H1 (cell line): ENCODE results near the gene RPS6KA4. TPM values are rescaled to one million over a fixed set of nuclear protein-coding genes. Genes with fewer than 3 reads are reported as not detected.

Experiments
- CTCF ChIA-PET: fragments of 300-600 bp; sonication (Branson Sonifier 250); formaldehyde crosslinking; loops from one replicate; lab custom pipeline; 2021; ENCODE audit not compliant: partially characterized antibody; lab: Charles Lee
- POLR2A ChIA-PET: fragments of 300-600 bp; sonication (Branson Sonifier 250); formaldehyde crosslinking; loops from one replicate; lab custom pipeline; 2021; ENCODE audit warnings: inconsistent platforms; ENCODE audit not compliant: partially characterized antibody; lab: Charles Lee
- DNase-seq, 2 experiments: peaks; one replicate each; pipeline versions ENCODE4 v3.0.0 to v3.0.0-alpha.2; 2010 to 2022; ENCODE audit warnings: low spot score in 2 of 2, low read depth in 1 of 2, mixed read lengths in 1 of 2
- FAIRE-seq: peaks from 2 replicates; lab custom pipeline; 2011; peaks lifted over from hg19 to GRCh38; lab: Jason Lieb, UNC
- H2AFZ ChIP-seq: 2 replicates; pipeline ENCODE4 v1.8.1; 2012; ENCODE audit warnings: low read length, inconsistent platforms
- H2AK5ac ChIP-seq: 2 replicates; pipeline ENCODE4 v1.6.1; 2013; ENCODE audit warnings: low read depth, low read length
- H2BK120ac ChIP-seq: replicated peaks from 2 replicates; pipeline ENCODE3; 2013; ENCODE audit warnings: low read depth, low read length, inconsistent platforms
- H2BK12ac ChIP-seq: 2 replicates; pipeline ENCODE4 v1.6.1; 2013; ENCODE audit warnings: low read depth, low read length
- H2BK15ac ChIP-seq: 2 replicates; pipeline ENCODE4 v1.6.1; 2013; ENCODE audit warnings: low read length
- H2BK20ac ChIP-seq: 2 replicates; pipeline ENCODE4 v1.6.1; 2013; ENCODE audit warnings: low read length
- H2BK5ac ChIP-seq: 2 replicates; pipeline ENCODE4 v1.6.1; 2013; ENCODE audit warnings: low read depth, low read length
- H3K14ac ChIP-seq: 2 replicates; pipeline ENCODE4 v1.6.1; 2013; ENCODE audit warnings: inconsistent platforms; ENCODE audit not compliant: insufficient read length
- H3K18ac ChIP-seq: 2 replicates; pipeline ENCODE4 v1.6.1; 2013; ENCODE audit warnings: low read length; ENCODE audit errors: extremely low read depth
- H3K23ac ChIP-seq: 2 replicates; pipeline ENCODE4 v1.6.1; 2013; ENCODE audit warnings: inconsistent platforms; ENCODE audit not compliant: insufficient read length
- H3K23me2 ChIP-seq: 2 replicates; pipeline ENCODE4 v1.6.1; 2013; ENCODE audit warnings: low read depth, low read length
- H3K27ac ChIP-seq: 2 replicates; pipeline ENCODE4 v1.6.1; 2011; ENCODE audit warnings: low read depth, low read length, inconsistent platforms
- H3K27me3 ChIP-seq, 4 experiments: replicated peaks in 1 of 4; 1 replicate in 1 of 4; 2 replicates in 3 of 4; pipeline versions ENCODE4 v1.6.1 to v1.8.1; 2011 to 2013; ENCODE audit warnings: low read length in 3 of 4, mild to moderate bottlenecking in 3 of 4, inconsistent platforms in 2 of 4, mixed read lengths in 2 of 4, moderate library complexity in 1 of 4; ENCODE audit not compliant: control insufficient read depth in 3 of 4, insufficient read depth in 3 of 4; ENCODE audit errors: extremely low read depth in 1 of 4
- H3K36me3 ChIP-seq, 4 experiments: 2 replicates each; pipeline versions ENCODE4 v1.6.1 to v1.8.1; 2011 to 2013; ENCODE audit warnings: mild to moderate bottlenecking in 4 of 4, low read length in 3 of 4, moderate library complexity in 2 of 4, control low read depth in 1 of 4, inconsistent platforms in 1 of 4; ENCODE audit not compliant: insufficient read depth in 4 of 4, control insufficient read depth in 2 of 4
- H3K4ac ChIP-seq: replicated peaks from 2 replicates; pipeline ENCODE3; 2013; ENCODE audit warnings: low read length, low read depth, mixed read lengths, inconsistent platforms; ENCODE audit not compliant: insufficient read length
- H3K4me1 ChIP-seq, 4 experiments: replicated peaks in 1 of 4; 1 replicate in 1 of 4; 2 replicates in 3 of 4; pipeline versions ENCODE4 v1.6.1 to v1.8.1; 2011 to 2013; ENCODE audit warnings: low read length in 3 of 4, inconsistent platforms in 2 of 4, mixed read lengths in 1 of 4; ENCODE audit not compliant: insufficient read depth in 4 of 4, control insufficient read depth in 3 of 4
- H3K4me2 ChIP-seq, 2 experiments: 2 replicates each; pipeline versions ENCODE4 v1.6.1 to v1.8.1; 2011 to 2013; ENCODE audit warnings: low read depth in 2 of 2, low read length in 2 of 2, control low read depth in 1 of 2, inconsistent platforms in 1 of 2, mild to moderate bottlenecking in 1 of 2; ENCODE audit not compliant: insufficient read depth in 1 of 2
- H3K4me3 ChIP-seq, 4 experiments: fragments of 200-600, 300-600 bp in 1 of 4; sonication (generic), shearing (Covaris generic), sonication (Bioruptor Twin) in 1 of 4; 2 replicates each; pipeline versions ENCODE4 v1.5.1 to v1.8.1; 2011 to 2016; ENCODE audit warnings: low read length in 4 of 4, low read depth in 3 of 4, control low read depth in 2 of 4, inconsistent platforms in 2 of 4, mild to moderate bottlenecking in 2 of 4, mixed read lengths in 1 of 4, moderate library complexity in 1 of 4; ENCODE audit not compliant: insufficient read depth in 2 of 4; ENCODE audit errors: extremely low read depth in 1 of 4
- H3K56ac ChIP-seq: replicated peaks from 2 replicates; pipeline ENCODE3; 2013; ENCODE audit warnings: low read depth, mild to moderate bottlenecking, mixed read lengths, low read length, inconsistent platforms; ENCODE audit not compliant: insufficient read length
- H3K79me1 ChIP-seq: 2 replicates; pipeline ENCODE4 v1.6.1; 2013; ENCODE audit warnings: low read depth, low read length, control low read depth
- H3K79me2 ChIP-seq, 2 experiments: 2 replicates each; pipeline versions ENCODE4 v1.6.1 to v1.8.1; 2012 to 2013; ENCODE audit warnings: low read length in 2 of 2, mild to moderate bottlenecking in 2 of 2, inconsistent platforms in 1 of 2; ENCODE audit not compliant: insufficient read depth in 2 of 2, control insufficient read depth in 1 of 2
- H3K9ac ChIP-seq, 4 experiments: replicated peaks in 1 of 4; 1 replicate in 1 of 4; 2 replicates in 3 of 4; pipeline versions ENCODE4 v1.6.1 to v1.8.1; 2011 to 2013; ENCODE audit warnings: low read depth in 3 of 4, low read length in 3 of 4, control low read depth in 2 of 4, mild to moderate bottlenecking in 2 of 4, moderate library complexity in 2 of 4, inconsistent platforms in 1 of 4; ENCODE audit errors: extremely low read depth in 1 of 4
- H3K9me3 ChIP-seq, 2 experiments: 2 replicates each; pipeline versions ENCODE4 v1.6.1 to v1.8.1; 2012 to 2013; ENCODE audit warnings: mild to moderate bottlenecking in 2 of 2, moderate library complexity in 2 of 2, control low read depth in 1 of 2, inconsistent platforms in 1 of 2, low read depth in 1 of 2, low read length in 1 of 2, mixed read lengths in 1 of 2; ENCODE audit not compliant: insufficient read depth in 2 of 2
- H4K20me1 ChIP-seq, 2 experiments: replicated peaks in 1 of 2; 2 replicates each; pipeline versions ENCODE3 to v1.8.1; 2011 to 2013; ENCODE audit warnings: inconsistent platforms in 2 of 2, low read length in 2 of 2, mild to moderate bottlenecking in 1 of 2; ENCODE audit not compliant: insufficient read depth in 2 of 2, control insufficient read depth in 1 of 2
- H4K5ac ChIP-seq: 2 replicates; pipeline ENCODE4 v1.6.1; 2013; ENCODE audit warnings: low read length, low read depth, mixed read lengths, inconsistent platforms; ENCODE audit not compliant: insufficient read length
- H4K8ac ChIP-seq: 2 replicates; pipeline ENCODE4 v1.8.0; 2013; ENCODE audit warnings: mild to moderate bottlenecking, moderate library complexity, low read length, inconsistent platforms; ENCODE audit not compliant: insufficient read depth; ENCODE audit errors: extremely low read depth
- H4K91ac ChIP-seq: replicated peaks from 2 replicates; pipeline ENCODE3; 2013; ENCODE audit warnings: low read length, mixed read lengths, inconsistent platforms; ENCODE audit not compliant: insufficient read length
- BRCA1 ChIP-seq: IDR thresholded peaks from 2 replicates; pipeline ENCODE4 v1.6.1; 2012; ENCODE audit warnings: low read depth, low read length, improper control_type of control experiment
- CREB1 ChIP-seq: IDR thresholded peaks from 2 replicates; pipeline ENCODE4 v1.6.1; 2012; ENCODE audit warnings: inconsistent platforms
- E2F6 ChIP-seq: IDR thresholded peaks from 2 replicates; pipeline ENCODE4 v1.6.1; 2012; ENCODE audit warnings: inconsistent platforms
- GTF2F1 ChIP-seq: IDR thresholded peaks from 2 replicates; pipeline ENCODE4 v1.6.1; 2012; ENCODE audit warnings: low read depth, low read length, improper control_type of control experiment, borderline replicate concordance
- HDAC2 ChIP-seq, 2 experiments: fragments of 300-600 bp in 1 of 2; sonication (generic) in 1 of 2; IDR thresholded peaks; 2 replicates each; pipeline ENCODE4 v1.6.1; 2011 to 2012; ENCODE audit warnings: low read depth in 2 of 2, low read length in 2 of 2, mild to moderate bottlenecking in 2 of 2, moderate library complexity in 2 of 2, borderline replicate concordance in 1 of 2, inconsistent platforms in 1 of 2
- HDAC6 ChIP-seq: IDR thresholded peaks from one replicate; pipeline ENCODE4 v1.7.1; 2012; ENCODE audit warnings: low read depth, mild to moderate bottlenecking, inconsistent platforms, low read length, moderate library complexity
- PHF8 ChIP-seq: fragments of 200-600 bp; sonication (generic); conservative IDR thresholded peaks from 2 replicates; pipeline ENCODE4 v1.7.1; 2012; ENCODE audit warnings: low read depth, mild to moderate bottlenecking, inconsistent platforms, low read length, moderate library complexity
- POLR2AphosphoS5 ChIP-seq: IDR thresholded peaks from 2 replicates; pipeline ENCODE4 v1.6.1; 2011; ENCODE audit warnings: low read depth, low read length
- POU5F1 ChIP-seq: IDR thresholded peaks from 2 replicates; pipeline ENCODE4 v1.6.1; 2011; ENCODE audit warnings: low read depth, mild to moderate bottlenecking, low read length, moderate library complexity
- RNF2 ChIP-seq: fragments of 200-900, 300-1000 bp; sonication (generic); IDR thresholded peaks from 2 replicates; pipeline ENCODE4 v1.7.1; 2016; ENCODE audit warnings: borderline replicate concordance, low read depth, mild to moderate bottlenecking, antibody characterized with exemption, low read length; ENCODE audit not compliant: poor library complexity, severe bottlenecking; ENCODE audit errors: missing control alignments
- SIRT6 ChIP-seq: IDR thresholded peaks from one replicate; pipeline ENCODE4 v1.7.1; 2012; ENCODE audit warnings: low read length, inconsistent platforms
- SIX5 ChIP-seq: IDR thresholded peaks from 2 replicates; pipeline ENCODE4 v1.6.1; 2011; ENCODE audit warnings: mild to moderate bottlenecking, low read depth, low read length
- WGBS, 2 experiments: shearing (Covaris generic) in 1 of 2; methylation state at CpG; one replicate each; pipeline versions ENCODE4 v1.1.6 to v1.1.7; 2013 to 2015; ENCODE audit warnings: low lambda C conversion rate in 2 of 2, mixed read lengths in 2 of 2, inconsistent platforms in 1 of 2, low coverage in 1 of 2, missing lambda C conversion rate in 1 of 2; ENCODE audit not compliant: insufficient replicate concordance in 2 of 2, insufficient coverage in 1 of 2, insufficient read length in 1 of 2; ENCODE audit errors: extremely low coverage in 1 of 2, missing lambda C conversion rate in 1 of 2; 5-methylcytosine and 5-hydroxymethylcytosine counted together
- polyA plus RNA-seq, 7 experiments: library from polyadenylated mRNA; depleted of rRNA in 3 of 7; stranded (reverse) in 5 of 7; unstranded in 2 of 7; fragments of >200 nt in 5 of 7; fragments of 200-250 nt in 2 of 7; gene quantifications; 1 replicate in 5 of 7; 2 replicates in 1 of 7; 4 replicates in 1 of 7; pipeline versions ENCODE4 v1.2.1 to v1.2.3, GENCODE V29; 2011 to 2013; ENCODE audit warnings: missing spikeins in 2 of 7, mixed read lengths in 2 of 7
- total RNA-seq: library from RNA; stranded (reverse); fragmentation: NEBNext Ultra II Directional; extraction: Animal tissue kit (Norgen Biotek cat#: 25700); gene quantifications from 2 replicates; pipeline ENCODE4 v1.2.1, GENCODE V29; 2021

RPS6KA4 gene
- total and polyA plus RNA-seq, 2 of the 8 experiments (the other 6 are each of a cell fraction or from before 2014, with no cell fraction given): 8.2 to 12.6 TPM

GRCh38 chr11:64313491-64314145 is 45.3 kb upstream of the RPS6KA4 start:
- Histone ChIP-seq H2BK12ac (no peak overlapping the region), H3K23me2 (peaks cover 2% of the 10 kb centered on the region; the same call in 1 of the 2 replicates), H3K4ac (no peak overlapping the region), H2BK20ac (no peak overlapping the region), H3K4me3 (no peak overlapping the region), H4K91ac (no peak overlapping the region), H3K79me1 (peaks cover 5% of the 10 kb centered on the region; the same call in 1 of the 2 replicates), H3K4me2 (no peak overlapping the region), H3K18ac (no peak overlapping the region), H3K79me2 (peaks cover 0 to 12% of the 10 kb centered on the region in 2 experiments; a peak in 2 of 4 replicates), H2BK5ac (no peak overlapping the region), H4K8ac (no peak overlapping the region), H3K36me3 (peaks cover 0 to 16% (median 10%) of the 10 kb centered on the region in 4 experiments; a peak in 7 of 8 replicates), H4K5ac (no peak overlapping the region), H3K14ac (no peak overlapping the region), H4K20me1 (peaks cover 0 to 3% of the 10 kb centered on the region in 2 experiments), H2BK120ac (no peak overlapping the region), H2AK5ac (no peak overlapping the region), H3K4me1 (peaks cover 0 to 5% (median 2%) of the 10 kb centered on the region in 4 experiments; a peak in 4 of 7 replicates), H3K23ac (no peak overlapping the region), H3K9me3 (no peaks in the 10 kb centered on the region), H3K27ac (no peak overlapping the region), H2AFZ (no peak overlapping the region), H3K56ac (no peak overlapping the region), H3K9ac (no peak overlapping the region), H3K27me3 (no peaks in the 10 kb centered on the region), H2BK15ac (no peak overlapping the region)
- POLR2A ChIA-PET: interaction anchor here (0.5 to 6.6 kb wide), 9 partner anchors 9 to 66 kb away, joined by 3 to 61 read pairs (median 3); no protein-coding TSS in a partner anchor
- DNase-seq (no peak), FAIRE-seq (no peak)
- CTCF ChIA-PET: interaction anchor here (1.1 to 20.8 kb wide), 6 partner anchors 10 to 337 kb away, joined by 3 to 614 read pairs (median 6); partner anchors contain the start of gene CCDC88B
- WGBS, 2 experiments: 98% methylated on average over 15 of the region's 18 CpGs; no CpG with 5 or more reads in 1 of the 2 experiments
- TF ChIP-seq RNF2 (no peak), SIRT6 (no peak), POU5F1 (no peak), POLR2AphosphoS5 (no peak), CREB1 (no peak), E2F6 (no peak), PHF8 (no peak), GTF2F1 (no peak), HDAC6 (no peak), SIX5 (no peak), BRCA1 (no peak), HDAC2 (IDR thresholded peaks at IDR 0.05; ENCODE audit: borderline replicate concordance in 1 of 2, low read depth in 2 of 2, low read length in 2 of 2) (no peak)
